ENCODE data around the gene RNF180.

RNF180 gene

GRCh38 chr5:64417390-64417789 is 251.7 kb downstream of the RNF180 start:
- Histone ChIP-seq H3K9ac (ENCODE audit: low read depth, low read length) (no peak overlapping the region), H3K36me3 (ENCODE audit: insufficient read depth, low read length) (no peaks in the 10 kb centered on the region), H3K27me3 (ENCODE audit: control insufficient read depth, insufficient read depth, low read length) (no peaks in the 10 kb centered on the region), H3K4me1 (ENCODE audit: control insufficient read depth, insufficient read depth, low read length) (no peaks in the 10 kb centered on the region), H3K9me3 (replicated peaks; ENCODE audit: low read length) (no peaks in the 10 kb centered on the region), H3K4me3 (ENCODE audit: low read length) (no peak overlapping the region), H3K4me2 (ENCODE audit: low read length) (no peak overlapping the region)

DNA sequence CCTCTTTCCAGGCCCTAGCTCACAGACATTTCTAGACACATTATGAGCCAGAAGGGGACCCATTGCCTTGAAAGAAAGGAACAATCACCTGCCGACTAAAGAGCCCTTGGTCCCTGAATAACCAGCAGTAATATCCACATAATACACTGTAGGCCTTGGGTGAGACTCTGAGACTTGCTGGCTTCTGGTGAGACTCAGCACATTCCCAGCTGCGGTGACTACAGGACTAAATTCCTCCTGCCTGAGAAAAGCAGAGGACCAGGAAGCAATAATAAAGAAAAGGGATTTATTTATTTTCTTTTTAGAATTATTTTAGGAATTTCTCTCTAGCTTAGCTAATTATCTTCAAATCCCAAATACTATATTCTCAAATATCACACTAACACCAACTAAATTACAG is 252.4 kb downstream of the RNF180 start:
- Histone ChIP-seq H3K9ac (ENCODE audit: low read depth, low read length) (no peak overlapping the region), H3K27me3 (ENCODE audit: control insufficient read depth, insufficient read depth, low read length) (no peaks in the 10 kb centered on the region), H3K9me3 (replicated peaks; ENCODE audit: low read length) (no peaks in the 10 kb centered on the region), H3K36me3 (ENCODE audit: insufficient read depth, low read length) (no peaks in the 10 kb centered on the region), H3K4me3 (ENCODE audit: low read length) (no peak overlapping the region), H3K4me2 (ENCODE audit: low read length) (no peak overlapping the region), H3K4me1 (ENCODE audit: control insufficient read depth, insufficient read depth, low read length) (no peaks in the 10 kb centered on the region)

All from skeletal muscle satellite cell (primary cell).